Ishikawa (cell line): Measurements from ENCODE around the gene ABLIM2.
A peak's percentile ranks its signal among the peaks of the same experiment; 100 is the strongest.

ENCODE experiments used
- CEBPB ChIP-seq: IDR thresholded peaks from 2 replicates; pipeline ENCODE4 v1.6.1; 2012
- CREB1 ChIP-seq: IDR thresholded peaks from 2 replicates; pipeline ENCODE4 v1.6.1; 2012; ENCODE audit warnings: low read depth
- EGR1 ChIP-seq: IDR thresholded peaks from 2 replicates; pipeline ENCODE4 v1.6.1; 2012
- EP300 ChIP-seq: IDR thresholded peaks from 2 replicates; pipeline ENCODE4 v1.6.1; 2012; ENCODE audit warnings: borderline replicate concordance
- FOXM1 ChIP-seq: IDR thresholded peaks from 2 replicates; pipeline ENCODE4 v1.6.1; 2012; ENCODE audit warnings: low read depth, borderline replicate concordance
- MAX ChIP-seq: IDR thresholded peaks from 2 replicates; pipeline ENCODE4 v1.6.1; 2012
- NFIC ChIP-seq: IDR thresholded peaks from 2 replicates; pipeline ENCODE4 v1.6.1; 2012
- REST ChIP-seq: IDR thresholded peaks from 2 replicates; pipeline ENCODE4 v1.6.1; 2012; ENCODE audit warnings: low read depth, mild to moderate bottlenecking
- TAF1 ChIP-seq: IDR thresholded peaks from 2 replicates; pipeline ENCODE4 v1.6.1; 2012; ENCODE audit warnings: low read depth, mild to moderate bottlenecking
- TCF12 ChIP-seq: IDR thresholded peaks from 2 replicates; pipeline ENCODE4 v1.6.1; 2012; ENCODE audit warnings: low read depth
- TEAD4 ChIP-seq: IDR thresholded peaks from 2 replicates; pipeline ENCODE4 v1.6.1; 2012
- USF1 ChIP-seq: IDR thresholded peaks from 2 replicates; pipeline ENCODE4 v1.6.1; 2012
- YY1 ChIP-seq: IDR thresholded peaks from 2 replicates; pipeline ENCODE4 v1.6.1; 2012; ENCODE audit warnings: low read depth
- ZBTB7A ChIP-seq: IDR thresholded peaks from 2 replicates; pipeline ENCODE4 v1.6.1; 2012; ENCODE audit warnings: low read depth

ABLIM2 gene

GRCh38 chr4:8051644-8052043 lies 107.0 kb downstream of the ABLIM2 start:
- TF ChIP-seq FOXM1: no peak
- TF ChIP-seq EP300: no peak
- TF ChIP-seq MAX: no peak
- no peak for TF ChIP-seq TAF1
- no peak for TF ChIP-seq CEBPB
- TF ChIP-seq TEAD4: no peak

- TF ChIP-seq REST: no peak
- peak; percentile 75 for TF ChIP-seq NFIC
- no peak for TF ChIP-seq MAX
- no peak for TF ChIP-seq TAF1
- no peak for TF ChIP-seq CEBPB
- no peak for TF ChIP-seq ZBTB7A
- TF ChIP-seq USF1: no peak
- no peak for TF ChIP-seq EP300
Observed at GRCh38 chr4:8050555-8051206, 107.9 kb downstream of the ABLIM2 start.

- 0 out of 2 replicates have a peak, but pooled peaks have one; percentile 26 for TF ChIP-seq ZBTB7A
- no peak for TF ChIP-seq USF1
Observed at GRCh38 chr4:8050180-8050554, 108.4 kb downstream of the ABLIM2 start.

GRCh38 chr4:8048856-8049676 lies 109.5 kb downstream of the ABLIM2 start:
- TF ChIP-seq CREB1 (no peak), TEAD4 (no peak), ZBTB7A (no peak), TAF1 (no peak), EGR1 (no peak), TCF12 (no peak)

- TF ChIP-seq TCF12 (no peak), REST (no peak), NFIC (no peak), EP300 (no peak), ZBTB7A (no peak), CEBPB (no peak), USF1 (no peak), CREB1 (no peak), TEAD4 (no peak), EGR1 (no peak), FOXM1 (no peak), YY1 (no peak)
Observed at GRCh38 chr4:8047837-8048678, 110.6 kb downstream of the ABLIM2 start.
